Panc1 (cell line): ENCODE data around the gene INAVA.

Experiments used
- CTCF ChIP-seq: fragments of 450-650 bp; IDR thresholded peaks from 2 replicates; pipeline ENCODE4 v1.5.1; 2017; ENCODE audit warnings: mild to moderate bottlenecking
- POLR2AphosphoS5 ChIP-seq: IDR thresholded peaks from 2 replicates; pipeline ENCODE4 v1.6.1; 2012; ENCODE audit warnings: mild to moderate bottlenecking, low read depth, low read length, moderate library complexity
- REST ChIP-seq, 2 experiments: IDR thresholded peaks; 2 replicates each; pipeline ENCODE4 v1.6.1; 2011 to 2012; ENCODE audit warnings: low read depth in 2 of 2, control low read depth in 1 of 2, low read length in 1 of 2, mild to moderate bottlenecking in 1 of 2, moderate library complexity in 1 of 2; ENCODE audit not compliant: insufficient read depth in 1 of 2

GRCh38 chr1:200867018-200867811 is 27.5 kb upstream of the INAVA start:
- TF ChIP-seq REST (IDR thresholded peaks at IDR 0.05; ENCODE audit: insufficient read depth in 1 of 2, low read depth in 2 of 2, low read length in 1 of 2) (no peak), CTCF (no peak), POLR2AphosphoS5 (peak; percentile 18; the same call in 1 of the 2 replicates)
